Measurements from ENCODE around the gene S1PR3. TPM values are rescaled to one million over a fixed set of nuclear protein-coding genes. Genes with fewer than 3 reads are reported as not detected.

S1PR3 gene
- total RNA-seq, 1 donor from 2014 or later: not detected

- DNase-seq (no peak), ATAC-seq (ENCODE audit: low read depth) (no peak)
- intact Hi-C loops (cut with micrococcal nuclease): no loop called here
- ChIA-PET CTCF (no interaction called here), POLR2A (no interaction called here)
- TF ChIP-seq CTCF (IDR thresholded peaks at IDR 0.05): no peak
- Mint-ChIP-seq H3K27me3 (peaks cover 24% of the 10 kb centered on the region), H3K27ac (no peak overlapping the region), H3K9me3 (no peaks in the 10 kb centered on the region), H3K4me3 (no peak overlapping the region), H3K36me3 (ENCODE audit: low read depth) (no peaks in the 10 kb centered on the region), H3K4me1 (peaks cover 10% of the 10 kb centered on the region)
These were observed 5.0 kb downstream of the S1PR3 start for GRCh38 chr9:88996046-88996920.

DNA sequence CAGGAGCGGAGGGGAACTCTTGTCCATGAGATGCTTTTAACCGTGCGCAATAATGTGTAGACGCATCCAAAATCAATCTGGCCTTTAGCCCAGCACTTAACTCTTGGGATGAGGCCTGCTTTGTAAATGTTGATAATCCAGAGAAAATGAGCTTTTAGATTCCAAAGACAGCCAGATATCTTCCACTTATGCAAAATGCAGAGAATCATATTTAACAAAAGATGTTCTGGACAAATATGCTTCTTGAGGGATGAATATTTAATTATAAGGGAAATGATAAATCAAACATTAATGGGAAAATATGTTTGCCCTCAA is 5.6 kb downstream of the S1PR3 start:
- intact Hi-C loops (cut with micrococcal nuclease): no loop called here

DNA sequence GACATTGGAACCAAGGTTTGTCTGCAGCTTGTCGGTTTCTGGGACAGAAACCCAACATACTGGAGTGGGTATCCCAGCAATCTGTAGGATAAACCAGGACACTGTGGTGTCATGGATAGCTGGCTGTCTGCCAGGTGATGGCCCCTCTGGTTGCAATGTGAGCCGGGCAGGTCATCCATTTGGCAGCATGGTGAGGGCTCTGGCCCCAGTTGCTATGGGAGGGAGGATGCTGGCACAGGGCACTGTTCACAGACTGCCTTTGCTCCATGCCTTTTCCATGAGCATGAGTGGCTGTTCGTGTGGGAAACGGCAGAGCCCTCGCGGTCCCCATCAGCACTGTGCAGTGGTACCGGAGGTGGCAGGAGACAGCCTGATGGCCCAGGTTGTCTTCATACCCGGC is 6.4 kb downstream of the S1PR3 start:
- H3K36me3 Mint-ChIP-seq (ENCODE audit: low read depth): no peaks in the 10 kb centered on the region
- CTCF ChIA-PET: no interaction called here
- no peak for ATAC-seq (ENCODE audit: low read depth)
- H3K27ac Mint-ChIP-seq: no peak overlapping the region
- peaks cover 29% of the 10 kb centered on the region for H3K27me3 Mint-ChIP-seq
- POLR2A ChIA-PET: no interaction called here
- no peaks in the 10 kb centered on the region for H3K9me3 Mint-ChIP-seq
- intact Hi-C loops (cut with micrococcal nuclease): no loop called here
- no peak for TF ChIP-seq CTCF (IDR thresholded peaks at IDR 0.05)
- no peak for DNase-seq
- H3K4me3 Mint-ChIP-seq: no peak overlapping the region
- peaks cover 5% of the 10 kb centered on the region for H3K4me1 Mint-ChIP-seq

More for the DNA sequence above, 5.6 kb downstream of the S1PR3 start:
- Mint-ChIP-seq H3K36me3 (ENCODE audit: low read depth) (no peaks in the 10 kb centered on the region), H3K27me3 (peaks cover 27% of the 10 kb centered on the region), H3K9me3 (no peaks in the 10 kb centered on the region), H3K4me1 (peaks cover 9% of the 10 kb centered on the region), H3K27ac (no peak overlapping the region), H3K4me3 (no peak overlapping the region)
- ATAC-seq (ENCODE audit: low read depth) (no peak), DNase-seq (no peak)
- ChIA-PET POLR2A (no interaction called here), CTCF (interaction anchor here (0.6 kb wide), 1 partner anchor 559 kb away, joined by 3 read pairs; no protein-coding TSS in a partner anchor)
- no peak for TF ChIP-seq CTCF (IDR thresholded peaks at IDR 0.05)

DNA sequence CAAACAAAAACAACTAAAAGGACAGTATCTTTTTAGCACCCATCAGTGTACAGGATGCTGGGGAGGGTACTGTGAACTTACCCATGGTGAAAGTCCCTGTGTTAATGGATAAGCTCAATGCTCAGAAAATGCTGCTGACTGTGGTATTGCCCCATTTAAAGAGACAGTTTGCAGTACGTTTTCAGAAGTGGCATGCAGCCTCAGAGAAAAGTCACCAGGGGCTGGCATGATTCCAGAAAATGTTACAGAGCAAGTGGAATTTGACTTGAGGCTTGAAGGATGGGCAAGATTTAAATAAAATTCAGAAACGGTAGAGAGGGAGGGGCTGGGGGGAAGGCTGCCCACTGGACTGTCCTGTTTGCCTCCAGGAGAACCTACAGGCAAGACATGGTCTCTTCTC is 7.2 kb downstream of the S1PR3 start:
- DNase-seq (no peak), ATAC-seq (ENCODE audit: low read depth) (no peak)
- Mint-ChIP-seq H3K4me1 (peaks cover 5% of the 10 kb centered on the region), H3K27me3 (peaks cover 30% of the 10 kb centered on the region), H3K4me3 (no peak overlapping the region), H3K9me3 (no peaks in the 10 kb centered on the region), H3K27ac (no peak overlapping the region), H3K36me3 (ENCODE audit: low read depth) (no peaks in the 10 kb centered on the region)
- intact Hi-C loops (cut with micrococcal nuclease): no loop called here
- TF ChIP-seq CTCF (IDR thresholded peaks at IDR 0.05): no peak
- ChIA-PET POLR2A (no interaction called here), CTCF (no interaction called here)

DNA sequence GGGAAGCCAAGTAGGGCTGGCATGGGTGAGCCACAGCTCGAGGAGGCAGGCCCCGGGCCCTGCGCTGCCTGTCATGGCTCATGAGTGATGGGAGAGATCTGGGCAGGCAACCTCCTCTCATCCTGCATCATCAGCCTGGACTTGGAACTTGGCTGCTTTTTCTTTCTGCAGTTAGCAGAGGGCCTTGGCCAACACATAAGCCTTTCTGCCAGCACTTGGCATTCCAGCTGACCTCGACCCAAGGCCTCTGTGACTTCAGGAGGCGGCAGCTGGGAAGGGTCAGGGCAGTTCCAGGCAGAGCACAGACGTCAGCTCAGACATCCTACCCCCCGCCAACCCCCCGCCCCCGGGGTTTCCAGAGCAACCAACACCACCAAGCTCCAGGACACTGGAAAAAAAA is 7.6 kb downstream of the S1PR3 start:
- Mint-ChIP-seq H3K9me3 (no peaks in the 10 kb centered on the region), H3K4me1 (peaks cover 5% of the 10 kb centered on the region), H3K4me3 (no peak overlapping the region), H3K27ac (no peak overlapping the region), H3K27me3 (peaks cover 26% of the 10 kb centered on the region), H3K36me3 (ENCODE audit: low read depth) (no peaks in the 10 kb centered on the region)
- intact Hi-C loops (cut with micrococcal nuclease): no loop called here
- CTCF ChIA-PET: no interaction called here
- TF ChIP-seq CTCF (IDR thresholded peaks at IDR 0.05): no peak
- POLR2A ChIA-PET: no interaction called here
- ATAC-seq (ENCODE audit: low read depth) (no peak), DNase-seq (no peak)
